K562 (cell line): ENCODE measurements around the gene ZMYND12.

Experiments
- IRF2 ChIP-seq: sonication (generic); formaldehyde crosslinking; IDR thresholded peaks from 2 replicates; pipeline ENCODE4 v1.8.1; 2022; ENCODE audit warnings: mild to moderate bottlenecking, missing genetic modification reagents
- KLF10 ChIP-seq: fragments of 250-450 bp; sonication (Bioruptor Pico); IDR thresholded peaks from 2 replicates; pipeline ENCODE4 v1.6.1; 2021; ENCODE audit warnings: matching md5 sums
- MCM3 ChIP-seq: fragments of 450-650 bp; IDR thresholded peaks from 2 replicates; pipeline ENCODE4 v1.6.1; 2016
- MED1 ChIP-seq: sonication (generic); formaldehyde crosslinking; IDR thresholded peaks from 2 replicates; pipeline ENCODE4 v1.8.1; 2023; ENCODE audit warnings: missing genetic modification reagents, borderline replicate concordance
- MEIS2 ChIP-seq: fragments of 450-650 bp; IDR thresholded peaks from 2 replicates; pipeline ENCODE4 v1.6.1; 2014; ENCODE audit warnings: mild to moderate bottlenecking; ENCODE audit not compliant: partially characterized antibody
- NR2C2 ChIP-seq, 2 experiments: fragments of 200-800 bp in 1 of 2; sonication (Bioruptor generic) in 1 of 2; sonication (generic) in 1 of 2; formaldehyde crosslinking in 1 of 2; IDR thresholded peaks; 2 replicates each; pipeline versions ENCODE4 v1.6.1 to v1.8.0; 2016 to 2022; ENCODE audit warnings: mild to moderate bottlenecking in 1 of 2, missing compliant biosample characterization in 1 of 2, missing genetic modification characterization in 1 of 2, missing genetic modification reagents in 1 of 2
- POLR2A ChIP-seq: fragments of 450-650 bp; conservative IDR thresholded peaks from 2 replicates; pipeline ENCODE4 v1.6.1; 2016
- TF ChIP-seq, protein P1 (sequence below), 2 experiments: IDR thresholded peaks; 2 replicates each; pipeline ENCODE4 v1.6.1; 2012; ENCODE audit warnings: improper control_type of control experiment in 2 of 2, low read depth in 2 of 2, low read length in 2 of 2, borderline replicate concordance in 1 of 2
- TF ChIP-seq, protein P2 (sequence below), 3 experiments: IDR thresholded peaks in 2 of 3; conservative IDR thresholded peaks in 1 of 3; 2 replicates each; pipeline ENCODE4 v1.5.1; 2011 to 2012; ENCODE audit warnings: low read length in 3 of 3, mild to moderate bottlenecking in 3 of 3, control low read depth in 2 of 3, improper control_type of control experiment in 1 of 3, inconsistent platforms in 1 of 3, low read depth in 1 of 3, mixed read lengths in 1 of 3, moderate library complexity in 1 of 3; ENCODE audit not compliant: insufficient read depth in 2 of 3
- TF ChIP-seq, protein P3 (sequence below): sonication (generic); formaldehyde crosslinking; IDR thresholded peaks from 2 replicates; pipeline ENCODE4 v1.8.1; 2022; ENCODE audit warnings: missing genetic modification reagents
- TF ChIP-seq, protein P4 (sequence below): fragments of 450-650 bp; IDR thresholded peaks from 2 replicates; pipeline ENCODE4 v1.6.1; 2016; ENCODE audit warnings: mild to moderate bottlenecking, moderate library complexity

DNA sequence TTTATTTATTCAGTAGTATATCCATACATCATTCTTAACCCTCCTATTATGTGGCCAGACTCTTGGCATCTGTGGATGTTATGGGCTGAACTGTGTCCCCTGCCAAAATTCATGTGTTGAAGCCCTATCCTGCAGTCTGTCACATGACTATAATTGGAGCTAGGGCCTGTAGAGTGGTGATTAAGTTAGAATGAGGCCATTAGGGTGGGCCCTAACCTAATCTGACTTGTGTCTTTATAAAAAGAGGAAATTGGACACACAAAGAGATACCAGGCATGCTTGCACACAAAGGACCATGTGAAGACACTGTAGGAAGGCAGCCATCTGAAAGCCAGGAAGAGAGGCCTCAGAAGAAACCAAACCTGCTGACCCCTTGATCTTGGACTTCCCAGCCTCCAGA lies 6.6 kb downstream of the ZMYND12 start:
- no peak for TF ChIP-seq IRF2 (CRISPR knock-in tag)
- TF ChIP-seq, protein P1, sequence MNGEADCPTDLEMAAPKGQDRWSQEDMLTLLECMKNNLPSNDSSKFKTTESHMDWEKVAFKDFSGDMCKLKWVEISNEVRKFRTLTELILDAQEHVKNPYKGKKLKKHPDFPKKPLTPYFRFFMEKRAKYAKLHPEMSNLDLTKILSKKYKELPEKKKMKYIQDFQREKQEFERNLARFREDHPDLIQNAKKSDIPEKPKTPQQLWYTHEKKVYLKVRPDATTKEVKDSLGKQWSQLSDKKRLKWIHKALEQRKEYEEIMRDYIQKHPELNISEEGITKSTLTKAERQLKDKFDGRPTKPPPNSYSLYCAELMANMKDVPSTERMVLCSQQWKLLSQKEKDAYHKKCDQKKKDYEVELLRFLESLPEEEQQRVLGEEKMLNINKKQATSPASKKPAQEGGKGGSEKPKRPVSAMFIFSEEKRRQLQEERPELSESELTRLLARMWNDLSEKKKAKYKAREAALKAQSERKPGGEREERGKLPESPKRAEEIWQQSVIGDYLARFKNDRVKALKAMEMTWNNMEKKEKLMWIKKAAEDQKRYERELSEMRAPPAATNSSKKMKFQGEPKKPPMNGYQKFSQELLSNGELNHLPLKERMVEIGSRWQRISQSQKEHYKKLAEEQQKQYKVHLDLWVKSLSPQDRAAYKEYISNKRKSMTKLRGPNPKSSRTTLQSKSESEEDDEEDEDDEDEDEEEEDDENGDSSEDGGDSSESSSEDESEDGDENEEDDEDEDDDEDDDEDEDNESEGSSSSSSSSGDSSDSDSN (IDR thresholded peaks at IDR 0.05; ENCODE audit: borderline replicate concordance in 1 of 2, low read depth in 2 of 2, low read length in 2 of 2): no peak
- no peak for TF ChIP-seq NR2C2 (CRISPR knock-in tag; IDR thresholded peaks at IDR 0.05)
- TF ChIP-seq NR2C2 (tag; IDR thresholded peaks at IDR 0.05): no peak
- no peak for TF ChIP-seq MED1 (CRISPR knock-in tag)
- TF ChIP-seq, protein P2, sequence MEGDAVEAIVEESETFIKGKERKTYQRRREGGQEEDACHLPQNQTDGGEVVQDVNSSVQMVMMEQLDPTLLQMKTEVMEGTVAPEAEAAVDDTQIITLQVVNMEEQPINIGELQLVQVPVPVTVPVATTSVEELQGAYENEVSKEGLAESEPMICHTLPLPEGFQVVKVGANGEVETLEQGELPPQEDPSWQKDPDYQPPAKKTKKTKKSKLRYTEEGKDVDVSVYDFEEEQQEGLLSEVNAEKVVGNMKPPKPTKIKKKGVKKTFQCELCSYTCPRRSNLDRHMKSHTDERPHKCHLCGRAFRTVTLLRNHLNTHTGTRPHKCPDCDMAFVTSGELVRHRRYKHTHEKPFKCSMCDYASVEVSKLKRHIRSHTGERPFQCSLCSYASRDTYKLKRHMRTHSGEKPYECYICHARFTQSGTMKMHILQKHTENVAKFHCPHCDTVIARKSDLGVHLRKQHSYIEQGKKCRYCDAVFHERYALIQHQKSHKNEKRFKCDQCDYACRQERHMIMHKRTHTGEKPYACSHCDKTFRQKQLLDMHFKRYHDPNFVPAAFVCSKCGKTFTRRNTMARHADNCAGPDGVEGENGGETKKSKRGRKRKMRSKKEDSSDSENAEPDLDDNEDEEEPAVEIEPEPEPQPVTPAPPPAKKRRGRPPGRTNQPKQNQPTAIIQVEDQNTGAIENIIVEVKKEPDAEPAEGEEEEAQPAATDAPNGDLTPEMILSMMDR (IDR thresholded peaks at IDR 0.05 in 2 of 3, conservative IDR thresholded peaks at IDR 0.05 in 1 of 3; ENCODE audit: insufficient read depth in 2 of 3, low read depth in 1 of 3, low read length in 3 of 3): no peak
- no peak for TF ChIP-seq POLR2A
- TF ChIP-seq, protein P3, sequence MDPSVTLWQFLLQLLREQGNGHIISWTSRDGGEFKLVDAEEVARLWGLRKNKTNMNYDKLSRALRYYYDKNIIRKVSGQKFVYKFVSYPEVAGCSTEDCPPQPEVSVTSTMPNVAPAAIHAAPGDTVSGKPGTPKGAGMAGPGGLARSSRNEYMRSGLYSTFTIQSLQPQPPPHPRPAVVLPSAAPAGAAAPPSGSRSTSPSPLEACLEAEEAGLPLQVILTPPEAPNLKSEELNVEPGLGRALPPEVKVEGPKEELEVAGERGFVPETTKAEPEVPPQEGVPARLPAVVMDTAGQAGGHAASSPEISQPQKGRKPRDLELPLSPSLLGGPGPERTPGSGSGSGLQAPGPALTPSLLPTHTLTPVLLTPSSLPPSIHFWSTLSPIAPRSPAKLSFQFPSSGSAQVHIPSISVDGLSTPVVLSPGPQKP (CRISPR knock-in tag): no peak
- TF ChIP-seq, protein P4, sequence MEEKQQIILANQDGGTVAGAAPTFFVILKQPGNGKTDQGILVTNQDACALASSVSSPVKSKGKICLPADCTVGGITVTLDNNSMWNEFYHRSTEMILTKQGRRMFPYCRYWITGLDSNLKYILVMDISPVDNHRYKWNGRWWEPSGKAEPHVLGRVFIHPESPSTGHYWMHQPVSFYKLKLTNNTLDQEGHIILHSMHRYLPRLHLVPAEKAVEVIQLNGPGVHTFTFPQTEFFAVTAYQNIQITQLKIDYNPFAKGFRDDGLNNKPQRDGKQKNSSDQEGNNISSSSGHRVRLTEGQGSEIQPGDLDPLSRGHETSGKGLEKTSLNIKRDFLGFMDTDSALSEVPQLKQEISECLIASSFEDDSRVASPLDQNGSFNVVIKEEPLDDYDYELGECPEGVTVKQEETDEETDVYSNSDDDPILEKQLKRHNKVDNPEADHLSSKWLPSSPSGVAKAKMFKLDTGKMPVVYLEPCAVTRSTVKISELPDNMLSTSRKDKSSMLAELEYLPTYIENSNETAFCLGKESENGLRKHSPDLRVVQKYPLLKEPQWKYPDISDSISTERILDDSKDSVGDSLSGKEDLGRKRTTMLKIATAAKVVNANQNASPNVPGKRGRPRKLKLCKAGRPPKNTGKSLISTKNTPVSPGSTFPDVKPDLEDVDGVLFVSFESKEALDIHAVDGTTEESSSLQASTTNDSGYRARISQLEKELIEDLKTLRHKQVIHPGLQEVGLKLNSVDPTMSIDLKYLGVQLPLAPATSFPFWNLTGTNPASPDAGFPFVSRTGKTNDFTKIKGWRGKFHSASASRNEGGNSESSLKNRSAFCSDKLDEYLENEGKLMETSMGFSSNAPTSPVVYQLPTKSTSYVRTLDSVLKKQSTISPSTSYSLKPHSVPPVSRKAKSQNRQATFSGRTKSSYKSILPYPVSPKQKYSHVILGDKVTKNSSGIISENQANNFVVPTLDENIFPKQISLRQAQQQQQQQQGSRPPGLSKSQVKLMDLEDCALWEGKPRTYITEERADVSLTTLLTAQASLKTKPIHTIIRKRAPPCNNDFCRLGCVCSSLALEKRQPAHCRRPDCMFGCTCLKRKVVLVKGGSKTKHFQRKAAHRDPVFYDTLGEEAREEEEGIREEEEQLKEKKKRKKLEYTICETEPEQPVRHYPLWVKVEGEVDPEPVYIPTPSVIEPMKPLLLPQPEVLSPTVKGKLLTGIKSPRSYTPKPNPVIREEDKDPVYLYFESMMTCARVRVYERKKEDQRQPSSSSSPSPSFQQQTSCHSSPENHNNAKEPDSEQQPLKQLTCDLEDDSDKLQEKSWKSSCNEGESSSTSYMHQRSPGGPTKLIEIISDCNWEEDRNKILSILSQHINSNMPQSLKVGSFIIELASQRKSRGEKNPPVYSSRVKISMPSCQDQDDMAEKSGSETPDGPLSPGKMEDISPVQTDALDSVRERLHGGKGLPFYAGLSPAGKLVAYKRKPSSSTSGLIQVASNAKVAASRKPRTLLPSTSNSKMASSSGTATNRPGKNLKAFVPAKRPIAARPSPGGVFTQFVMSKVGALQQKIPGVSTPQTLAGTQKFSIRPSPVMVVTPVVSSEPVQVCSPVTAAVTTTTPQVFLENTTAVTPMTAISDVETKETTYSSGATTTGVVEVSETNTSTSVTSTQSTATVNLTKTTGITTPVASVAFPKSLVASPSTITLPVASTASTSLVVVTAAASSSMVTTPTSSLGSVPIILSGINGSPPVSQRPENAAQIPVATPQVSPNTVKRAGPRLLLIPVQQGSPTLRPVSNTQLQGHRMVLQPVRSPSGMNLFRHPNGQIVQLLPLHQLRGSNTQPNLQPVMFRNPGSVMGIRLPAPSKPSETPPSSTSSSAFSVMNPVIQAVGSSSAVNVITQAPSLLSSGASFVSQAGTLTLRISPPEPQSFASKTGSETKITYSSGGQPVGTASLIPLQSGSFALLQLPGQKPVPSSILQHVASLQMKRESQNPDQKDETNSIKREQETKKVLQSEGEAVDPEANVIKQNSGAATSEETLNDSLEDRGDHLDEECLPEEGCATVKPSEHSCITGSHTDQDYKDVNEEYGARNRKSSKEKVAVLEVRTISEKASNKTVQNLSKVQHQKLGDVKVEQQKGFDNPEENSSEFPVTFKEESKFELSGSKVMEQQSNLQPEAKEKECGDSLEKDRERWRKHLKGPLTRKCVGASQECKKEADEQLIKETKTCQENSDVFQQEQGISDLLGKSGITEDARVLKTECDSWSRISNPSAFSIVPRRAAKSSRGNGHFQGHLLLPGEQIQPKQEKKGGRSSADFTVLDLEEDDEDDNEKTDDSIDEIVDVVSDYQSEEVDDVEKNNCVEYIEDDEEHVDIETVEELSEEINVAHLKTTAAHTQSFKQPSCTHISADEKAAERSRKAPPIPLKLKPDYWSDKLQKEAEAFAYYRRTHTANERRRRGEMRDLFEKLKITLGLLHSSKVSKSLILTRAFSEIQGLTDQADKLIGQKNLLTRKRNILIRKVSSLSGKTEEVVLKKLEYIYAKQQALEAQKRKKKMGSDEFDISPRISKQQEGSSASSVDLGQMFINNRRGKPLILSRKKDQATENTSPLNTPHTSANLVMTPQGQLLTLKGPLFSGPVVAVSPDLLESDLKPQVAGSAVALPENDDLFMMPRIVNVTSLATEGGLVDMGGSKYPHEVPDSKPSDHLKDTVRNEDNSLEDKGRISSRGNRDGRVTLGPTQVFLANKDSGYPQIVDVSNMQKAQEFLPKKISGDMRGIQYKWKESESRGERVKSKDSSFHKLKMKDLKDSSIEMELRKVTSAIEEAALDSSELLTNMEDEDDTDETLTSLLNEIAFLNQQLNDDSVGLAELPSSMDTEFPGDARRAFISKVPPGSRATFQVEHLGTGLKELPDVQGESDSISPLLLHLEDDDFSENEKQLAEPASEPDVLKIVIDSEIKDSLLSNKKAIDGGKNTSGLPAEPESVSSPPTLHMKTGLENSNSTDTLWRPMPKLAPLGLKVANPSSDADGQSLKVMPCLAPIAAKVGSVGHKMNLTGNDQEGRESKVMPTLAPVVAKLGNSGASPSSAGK: no peak
- TF ChIP-seq KLF10: no peak
- TF ChIP-seq MEIS2: no peak
- no peak for TF ChIP-seq MCM3
